Loucy (cell line): ENCODE data around the gene PIGO.

Experiments used
- H2AFZ ChIP-seq: fragments of 200-600 bp; sonication (generic); 2 replicates; pipeline ENCODE4 v1.6.0; 2016; ENCODE audit warnings: antibody characterized with exemption, mild to moderate bottlenecking, low read length, moderate library complexity
- H3F3A ChIP-seq: fragments of 200-600 bp; 2 replicates; pipeline ENCODE4 v1.6.0; 2016; ENCODE audit warnings: antibody characterized with exemption, low read depth, mild to moderate bottlenecking
- H3K27me3 ChIP-seq: fragments of 200-600 bp; sonication (generic); 2 replicates; pipeline ENCODE4 v1.6.1; 2014; ENCODE audit warnings: low read length, mild to moderate bottlenecking; ENCODE audit not compliant: insufficient read depth, poor library complexity, severe bottlenecking
- H3K36me3 ChIP-seq: fragments of 200-600 bp; sonication (generic); 2 replicates; pipeline ENCODE4 v1.6.1; 2016; ENCODE audit warnings: low read length; ENCODE audit not compliant: insufficient read depth
- H3K4me1 ChIP-seq: fragments of 200-600 bp; sonication (generic); 2 replicates; pipeline ENCODE4 v1.5.1; 2014; ENCODE audit warnings: low read length, mild to moderate bottlenecking; ENCODE audit not compliant: insufficient read depth, poor library complexity, severe bottlenecking
- H3K4me2 ChIP-seq: fragments of 200-600 bp; sonication (generic); 2 replicates; pipeline ENCODE4 v1.6.0; 2014; ENCODE audit warnings: antibody characterized with exemption, low read length, low read depth, mild to moderate bottlenecking; ENCODE audit not compliant: poor library complexity, severe bottlenecking
- H3K4me3 ChIP-seq: fragments of 200-600 bp; sonication (generic); 2 replicates; pipeline ENCODE4 v1.5.1; 2014; ENCODE audit warnings: low read length, mild to moderate bottlenecking, mixed read lengths; ENCODE audit not compliant: poor library complexity, severe bottlenecking
- H3K79me2 ChIP-seq: fragments of 200-600 bp; sonication (generic); 2 replicates; pipeline ENCODE4 v1.6.1; 2014; ENCODE audit warnings: low read length; ENCODE audit not compliant: insufficient read depth
- H3K9ac ChIP-seq: fragments of 200-600 bp; sonication (generic); 2 replicates; pipeline ENCODE4 v1.6.0; 2014; ENCODE audit warnings: mild to moderate bottlenecking, low read depth, low read length, moderate library complexity; ENCODE audit not compliant: poor library complexity, severe bottlenecking
- H3K9me2 ChIP-seq: fragments of 200-600 bp; sonication (generic); replicated peaks from 2 replicates; pipeline ENCODE4 v1.6.1; 2016; ENCODE audit warnings: low read depth, low read length, mixed read lengths
- H3K9me3 ChIP-seq: fragments of 200-600 bp; sonication (generic); 2 replicates; pipeline ENCODE4 v1.6.1; 2014; ENCODE audit warnings: mild to moderate bottlenecking, antibody characterized with exemption, low read length, low read depth; ENCODE audit not compliant: insufficient read depth
- H4K20me1 ChIP-seq: fragments of 200-600 bp; sonication (generic); 2 replicates; pipeline ENCODE4 v1.6.0; 2014; ENCODE audit warnings: antibody characterized with exemption, low read length, mild to moderate bottlenecking; ENCODE audit not compliant: insufficient read depth, poor library complexity, severe bottlenecking
- EZH2phosphoT487 ChIP-seq: fragments of 200-600 bp; IDR thresholded peaks from 2 replicates; pipeline ENCODE4 v1.6.1; 2018; ENCODE audit warnings: antibody characterized with exemption, mild to moderate bottlenecking, moderate library complexity, borderline replicate concordance
- TF ChIP-seq, protein P1 (sequence below): fragments of 200-600 bp; sonication (generic); conservative IDR thresholded peaks from 2 replicates; pipeline ENCODE4 v1.5.1; 2014; ENCODE audit warnings: mild to moderate bottlenecking, antibody characterized with exemption, low read length

PIGO gene

DNA sequence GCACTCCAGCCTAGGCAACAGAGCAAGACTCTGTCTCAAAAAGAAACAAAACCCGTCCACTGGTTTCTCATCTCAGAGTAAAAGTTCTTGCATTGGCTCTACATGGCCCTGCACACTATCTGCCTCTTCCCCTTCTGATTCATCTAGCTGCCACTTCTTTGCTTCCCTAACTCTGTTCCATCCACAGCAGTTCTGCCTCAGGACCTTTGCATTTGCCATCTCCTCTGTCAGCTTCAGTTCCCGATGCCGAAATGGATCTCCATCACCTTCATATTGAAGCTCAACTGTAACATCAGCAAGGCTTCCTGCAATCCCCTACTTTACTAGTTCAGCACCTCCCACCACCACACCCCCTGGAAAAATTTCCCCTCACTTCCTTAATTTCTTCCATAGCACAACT, 1.2 kb upstream of the PIGO start:
- H4K20me1 ChIP-seq: no peaks in the 10 kb centered on the region
- H3K27me3 ChIP-seq: no peaks in the 10 kb centered on the region
- H3K4me1 ChIP-seq: peaks cover 25% of the 10 kb centered on the region
- no peak overlapping the region for H3K4me3 ChIP-seq
- peaks cover 21% of the 10 kb centered on the region for H3K79me2 ChIP-seq
- no peak overlapping the region for H3K9ac ChIP-seq
- no peak overlapping the region for H3K4me2 ChIP-seq
- no peaks in the 10 kb centered on the region for H3K36me3 ChIP-seq
- H3K9me2 ChIP-seq: no peaks in the 10 kb centered on the region
- no peaks in the 10 kb centered on the region for H3K9me3 ChIP-seq
- TF ChIP-seq EZH2phosphoT487: no peak
- TF ChIP-seq, protein P1, sequence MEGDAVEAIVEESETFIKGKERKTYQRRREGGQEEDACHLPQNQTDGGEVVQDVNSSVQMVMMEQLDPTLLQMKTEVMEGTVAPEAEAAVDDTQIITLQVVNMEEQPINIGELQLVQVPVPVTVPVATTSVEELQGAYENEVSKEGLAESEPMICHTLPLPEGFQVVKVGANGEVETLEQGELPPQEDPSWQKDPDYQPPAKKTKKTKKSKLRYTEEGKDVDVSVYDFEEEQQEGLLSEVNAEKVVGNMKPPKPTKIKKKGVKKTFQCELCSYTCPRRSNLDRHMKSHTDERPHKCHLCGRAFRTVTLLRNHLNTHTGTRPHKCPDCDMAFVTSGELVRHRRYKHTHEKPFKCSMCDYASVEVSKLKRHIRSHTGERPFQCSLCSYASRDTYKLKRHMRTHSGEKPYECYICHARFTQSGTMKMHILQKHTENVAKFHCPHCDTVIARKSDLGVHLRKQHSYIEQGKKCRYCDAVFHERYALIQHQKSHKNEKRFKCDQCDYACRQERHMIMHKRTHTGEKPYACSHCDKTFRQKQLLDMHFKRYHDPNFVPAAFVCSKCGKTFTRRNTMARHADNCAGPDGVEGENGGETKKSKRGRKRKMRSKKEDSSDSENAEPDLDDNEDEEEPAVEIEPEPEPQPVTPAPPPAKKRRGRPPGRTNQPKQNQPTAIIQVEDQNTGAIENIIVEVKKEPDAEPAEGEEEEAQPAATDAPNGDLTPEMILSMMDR: no peak
- no peak overlapping the region for H2AFZ ChIP-seq
- H3F3A ChIP-seq: 0 out of 2 replicates have a peak, but pooled peaks cover 4% of the 10 kb centered on the region

DNA sequence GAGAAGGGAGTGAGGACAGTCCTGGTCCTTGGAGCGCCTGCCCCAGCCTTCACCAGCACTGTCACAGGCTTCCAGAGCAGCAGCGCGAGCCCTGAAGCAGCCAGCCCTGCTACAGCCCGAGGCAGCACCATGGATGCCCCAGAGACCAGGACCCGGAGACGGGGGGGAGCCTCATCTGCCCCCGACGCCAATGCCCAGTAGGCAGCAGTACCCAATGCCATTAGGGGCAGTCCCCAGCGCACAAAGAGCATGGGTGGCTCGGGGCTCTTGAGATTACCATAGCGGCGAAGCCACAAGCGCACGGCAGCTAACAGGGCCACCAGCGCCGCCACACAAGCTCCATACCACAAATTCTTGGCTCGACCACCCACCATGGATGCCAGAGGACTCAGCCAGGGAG, 4.9 kb downstream of the PIGO start:
- Histone ChIP-seq H4K20me1 (no peaks in the 10 kb centered on the region), H3K4me3 (no peak overlapping the region), H3K9me2 (no peaks in the 10 kb centered on the region), H3K27me3 (no peaks in the 10 kb centered on the region), H3K9me3 (no peaks in the 10 kb centered on the region), H3K4me1 (peaks cover 11% of the 10 kb centered on the region), H3K9ac (no peak overlapping the region), H3K36me3 (no peaks in the 10 kb centered on the region), H3K4me2 (no peak overlapping the region), H2AFZ (no peak overlapping the region), H3K79me2 (peaks cover 4% of the 10 kb centered on the region; the same call in 1 of the 2 replicates), H3F3A (no peaks in the 10 kb centered on the region)
- TF ChIP-seq, protein P1: no peak

DNA sequence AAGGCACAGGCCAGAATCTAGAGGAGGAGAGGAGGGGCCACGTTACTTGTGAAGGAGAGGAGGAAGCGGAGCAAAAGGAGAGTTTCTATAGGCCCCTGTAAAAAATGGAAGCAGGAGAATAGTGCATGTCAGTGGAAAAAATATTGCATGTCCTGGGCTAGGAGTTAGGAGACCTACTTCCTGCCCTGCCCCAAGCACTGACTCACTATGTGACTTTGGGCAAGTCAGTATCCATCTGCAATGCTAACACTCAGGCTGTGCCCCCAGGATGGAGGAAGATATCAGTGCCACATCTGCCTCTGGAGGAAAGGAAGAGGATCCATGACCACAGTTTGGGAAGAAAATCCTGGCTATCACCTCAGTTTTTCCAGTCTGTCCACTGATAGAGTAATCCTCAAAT, 7.0 kb downstream of the PIGO start:
- H2AFZ ChIP-seq: no peak overlapping the region
- H3K27me3 ChIP-seq: no peaks in the 10 kb centered on the region
- no peaks in the 10 kb centered on the region for H3K36me3 ChIP-seq
- TF ChIP-seq, protein P1: no peak
- TF ChIP-seq EZH2phosphoT487: no peak
- no peaks in the 10 kb centered on the region for H3K4me1 ChIP-seq
- no peaks in the 10 kb centered on the region for H4K20me1 ChIP-seq
- no peaks in the 10 kb centered on the region for H3K79me2 ChIP-seq
- H3K9me2 ChIP-seq: no peaks in the 10 kb centered on the region
- H3K4me2 ChIP-seq: no peak overlapping the region
- no peaks in the 10 kb centered on the region for H3K9me3 ChIP-seq
- H3F3A ChIP-seq: no peaks in the 10 kb centered on the region
- no peak overlapping the region for H3K9ac ChIP-seq
- H3K4me3 ChIP-seq: no peak overlapping the region
